Endothelial cell of umbilical vein (primary cell): ENCODE data around the gene ZNF385B. TPM values are rescaled to one million over a fixed set of nuclear protein-coding genes. Genes with fewer than 3 reads are reported as not detected.

Source experiments
- BruUV-seq: library from RNA; stranded (reverse); fragments of 400-500 nt; replicated peaks from 2 replicates; lab custom pipeline; 2021; lab: Mats Ljungman, UMichigan
- CTCF ChIA-PET: fragments of 300-600, 350-600 bp; sonication (Branson Sonifier 250); formaldehyde crosslinking; loops from one replicate; lab custom pipeline; 2021; ENCODE audit warnings: antibody characterized with exemption, inconsistent platforms; lab: Charles Lee
- POLR2A ChIA-PET: fragments of 300-600, 350-600 bp; sonication (Branson Sonifier 250); formaldehyde crosslinking; loops from one replicate; lab custom pipeline; 2021; ENCODE audit warnings: antibody characterized with exemption, inconsistent platforms; lab: Charles Lee
- DNase-seq: peaks from one replicate; pipeline ENCODE4 v3.0.0-alpha.2; 2011; ENCODE audit warnings: low read depth, low spot score
- FAIRE-seq: peaks from 2 replicates; lab custom pipeline; 2011; peaks lifted over from hg19 to GRCh38; lab: Jason Lieb, UNC
- H2AFZ ChIP-seq: 2 replicates; pipeline ENCODE4 v1.6.0; 2012; ENCODE audit warnings: low read depth, low read length, control low read depth, inconsistent platforms
- H3K27ac ChIP-seq: 2 replicates; pipeline ENCODE4 v1.5.1; 2011; ENCODE audit warnings: low read depth, mild to moderate bottlenecking, control low read depth, low read length, moderate library complexity; ENCODE audit not compliant: insufficient read depth
- H3K27me3 ChIP-seq, 2 experiments: 2 replicates each; pipeline versions ENCODE4 v1.6.0 to v1.6.1; 2011; ENCODE audit warnings: low read length in 2 of 2, mixed read lengths in 1 of 2; ENCODE audit not compliant: control insufficient read depth in 2 of 2, insufficient read depth in 2 of 2
- H3K36me3 ChIP-seq, 2 experiments: 2 replicates in 1 of 2; 3 replicates in 1 of 2; pipeline ENCODE4 v1.5.1; 2011; ENCODE audit warnings: low read length in 2 of 2, mild to moderate bottlenecking in 1 of 2, moderate library complexity in 1 of 2; ENCODE audit not compliant: control insufficient read depth in 2 of 2, insufficient read depth in 2 of 2; ENCODE audit errors: extremely low read depth in 1 of 2
- H3K4me1 ChIP-seq: 3 replicates; pipeline ENCODE4 v1.5.1; 2011; ENCODE audit warnings: mild to moderate bottlenecking, low read length; ENCODE audit not compliant: control insufficient read depth, insufficient read depth; ENCODE audit errors: extremely low read depth
- H3K4me2 ChIP-seq: 2 replicates; pipeline ENCODE4 v1.6.1; 2011; ENCODE audit warnings: low read length, control low read depth, mixed read lengths; ENCODE audit not compliant: insufficient read depth
- H3K4me3 ChIP-seq, 3 experiments: fragments of 200-600 bp in 1 of 3; sonication (generic), shearing (Covaris generic) in 1 of 3; replicated peaks in 1 of 3; 2 replicates each; pipeline ENCODE4 v1.5.1; 2011 to 2016; ENCODE audit warnings: control low read depth in 3 of 3, low read length in 3 of 3, mild to moderate bottlenecking in 2 of 3, inconsistent platforms in 1 of 3, low read depth in 1 of 3, moderate library complexity in 1 of 3; ENCODE audit not compliant: insufficient read depth in 1 of 3
- H3K79me2 ChIP-seq: 2 replicates; pipeline ENCODE4 v1.6.0; 2012; ENCODE audit warnings: low read length, inconsistent platforms; ENCODE audit not compliant: control insufficient read depth, insufficient read depth
- H3K9ac ChIP-seq: replicated peaks from 2 replicates; pipeline ENCODE3; 2011; ENCODE audit warnings: low read length, control low read depth; ENCODE audit not compliant: insufficient read depth; ENCODE audit errors: extremely low read depth
- H3K9me1 ChIP-seq: replicated peaks from 3 replicates; pipeline ENCODE4 v1.6.0; 2011; ENCODE audit warnings: mild to moderate bottlenecking, low read length; ENCODE audit not compliant: control insufficient read depth, insufficient read depth; ENCODE audit errors: extremely low read depth
- H3K9me3 ChIP-seq: replicated peaks from 2 replicates; pipeline ENCODE4 v1.5.1; 2012; ENCODE audit warnings: low read length, inconsistent platforms; ENCODE audit not compliant: control insufficient read depth, insufficient read depth
- H4K20me1 ChIP-seq: replicated peaks from 2 replicates; pipeline ENCODE3; 2011; ENCODE audit warnings: mild to moderate bottlenecking, low read length; ENCODE audit not compliant: control insufficient read depth, insufficient read depth; ENCODE audit errors: extremely low read depth
- CTCF ChIP-seq, 2 donors: IDR thresholded peaks; 1 replicate in 1 of 2; 2 replicates in 1 of 2; pipeline ENCODE4 v1.5.1; 2011; ENCODE audit warnings: low read length in 2 of 2, mild to moderate bottlenecking in 2 of 2, moderate library complexity in 2 of 2, control low read depth in 1 of 2, inconsistent platforms in 1 of 2, low read depth in 1 of 2; ENCODE audit not compliant: insufficient read depth in 1 of 2; ENCODE audit errors: extremely low read depth in 1 of 2
- EZH2 ChIP-seq: IDR thresholded peaks from 2 replicates; pipeline ENCODE4 v1.6.1; 2012; ENCODE audit warnings: borderline replicate concordance, low read depth, mild to moderate bottlenecking, moderate library complexity, low read length, inconsistent platforms; ENCODE audit not compliant: severe bottlenecking
- GATA2 ChIP-seq: IDR thresholded peaks from 2 replicates; pipeline ENCODE4 v1.7.0; 2011; ENCODE audit warnings: low read depth, mild to moderate bottlenecking, moderate library complexity, mixed read lengths, low read length; ENCODE audit not compliant: insufficient read length, insufficient read depth
- JUN ChIP-seq: IDR thresholded peaks from 2 replicates; pipeline ENCODE4 v1.6.1; 2011; ENCODE audit warnings: borderline replicate concordance, low read depth; ENCODE audit not compliant: insufficient read length, insufficient read depth
- MAX ChIP-seq: IDR thresholded peaks from 2 replicates; pipeline ENCODE4 v1.6.1; 2011; ENCODE audit not compliant: insufficient read depth, insufficient read length
- MYC ChIP-seq: IDR thresholded peaks from one replicate; pipeline ENCODE4 v1.6.1; 2011; ENCODE audit warnings: mild to moderate bottlenecking, low read depth, low read length
- POLR2AphosphoS5 ChIP-seq: IDR thresholded peaks from 2 replicates; pipeline ENCODE4 v1.6.1; 2012; ENCODE audit warnings: low read depth, mild to moderate bottlenecking, control low read depth, low read length, moderate library complexity; ENCODE audit not compliant: insufficient read depth
- dilution Hi-C: fragments of 300-500 bp; cut with MboI; formaldehyde crosslinking; loops from one replicate; pipeline ENCODE4 v1.15.0; 2019; ENCODE audit warnings: low sequenced_read_pairs; ENCODE audit not compliant: extremely low pct_ligation_motif_present
- intact Hi-C: fragments of 100-400 bp; cut with micrococcal nuclease; formaldehyde crosslinking; loops from one replicate; pipeline ENCODE4 v1.10.0; 2022
- polyA plus RNA-seq, 4 experiments: library from polyadenylated mRNA; depleted of rRNA in 3 of 4; stranded (reverse) in 3 of 4; unstranded in 1 of 4; fragments of >200 nt; gene quantifications; 2 replicates each; pipeline versions ENCODE4 v1.2.1 to v1.2.3, GENCODE V29; 2011 to 2012; ENCODE audit warnings: missing spikeins in 1 of 4
- total RNA-seq: library from RNA; stranded (reverse); gene quantifications from 2 replicates; pipeline ENCODE4 v1.2.3, GENCODE V29; 2021

The ZNF385B gene
- total and polyA plus RNA-seq, 2 donors (not counting 3 experiments of a cell fraction or from before 2014, with no cell fraction given): not detected

- intact Hi-C loops (loop anchor here (5.0 kb wide), 1 partner anchor 682 kb away; no protein-coding TSS in a partner anchor), dilution Hi-C loops (no loop called here)
- Histone ChIP-seq H3K27ac (no peak overlapping the region), H3K4me1 (no peaks in the 10 kb centered on the region), H3K4me3 (no peak overlapping the region), H3K79me2 (no peaks in the 10 kb centered on the region), H3K9me1 (no peaks in the 10 kb centered on the region), H3K9me3 (no peaks in the 10 kb centered on the region), H3K9ac (no peak overlapping the region), H2AFZ (no peak overlapping the region), H4K20me1 (no peaks in the 10 kb centered on the region), H3K4me2 (no peak overlapping the region), H3K36me3 (no peaks in the 10 kb centered on the region), H3K27me3 (no peaks in the 10 kb centered on the region)
- BruUV-seq: no TSS peak
- TF ChIP-seq CTCF (IDR thresholded peaks at IDR 0.05; ENCODE audit: extremely low read depth in 1 of 2, insufficient read depth in 1 of 2, low read depth in 1 of 2, low read length in 2 of 2) (no peak), MAX (no peak), GATA2 (no peak), JUN (no peak)
- FAIRE-seq: no peak
- POLR2A ChIA-PET: no interaction called here
- no peak for DNase-seq
- CTCF ChIA-PET: interaction anchor here (0.8 to 2.8 kb wide), 5 partner anchors 10 to 225 kb away, joined by 3 to 9 read pairs (median 4); no protein-coding TSS in a partner anchor
These were observed 417.4 kb downstream of the ZNF385B start for GRCh38 chr2:179444056-179444455.

GRCh38 chr2:179443180-179443579 is 418.2 kb downstream of the ZNF385B start:
- H3K27ac ChIP-seq: no peak overlapping the region
- peaks cover 0 to 2% of the 10 kb centered on the region in 2 experiments for H3K27me3 ChIP-seq
- H4K20me1 ChIP-seq: no peaks in the 10 kb centered on the region
- H3K36me3 ChIP-seq: no peaks in the 10 kb centered on the region
- no TSS peak for BruUV-seq
- DNase-seq (no peak), FAIRE-seq (peak; percentile 37)
- H3K4me2 ChIP-seq: no peak overlapping the region
- TF ChIP-seq EZH2 (no peak), CTCF (IDR thresholded peaks at IDR 0.05; ENCODE audit: extremely low read depth in 1 of 2, insufficient read depth in 1 of 2, low read depth in 1 of 2, low read length in 2 of 2) (no peak), JUN (no peak), GATA2 (no peak), MYC (no peak), MAX (no peak), POLR2AphosphoS5 (no peak)
- dilution Hi-C loops: no loop called here
- no peaks in the 10 kb centered on the region for H3K79me2 ChIP-seq
- no peaks in the 10 kb centered on the region for H3K9me1 ChIP-seq
- intact Hi-C loops: loop anchor here (5.0 kb wide), 1 partner anchor 681 kb away; no protein-coding TSS in a partner anchor
- peak overlapping the region; percentile 78 for H2AFZ ChIP-seq
- no peaks in the 10 kb centered on the region for H3K4me1 ChIP-seq
- H3K9me3 ChIP-seq: no peaks in the 10 kb centered on the region
- ChIA-PET POLR2A (no interaction called here), CTCF (interaction anchor here (0.8 to 2.8 kb wide), 7 partner anchors 9 to 681 kb away, joined by 3 to 9 read pairs (median 4); no protein-coding TSS in a partner anchor)
- H3K4me3 ChIP-seq: no peak overlapping the region
- H3K9ac ChIP-seq: no peak overlapping the region
